ENCODE results near the gene LRFN4. TPM values are rescaled to one million over a fixed set of nuclear protein-coding genes. Genes with fewer than 3 reads are reported as not detected.

Gene LRFN4
- total and polyA plus RNA-seq, 4 donors: 4.6 to 34.4 (median 15.3) TPM

DNA sequence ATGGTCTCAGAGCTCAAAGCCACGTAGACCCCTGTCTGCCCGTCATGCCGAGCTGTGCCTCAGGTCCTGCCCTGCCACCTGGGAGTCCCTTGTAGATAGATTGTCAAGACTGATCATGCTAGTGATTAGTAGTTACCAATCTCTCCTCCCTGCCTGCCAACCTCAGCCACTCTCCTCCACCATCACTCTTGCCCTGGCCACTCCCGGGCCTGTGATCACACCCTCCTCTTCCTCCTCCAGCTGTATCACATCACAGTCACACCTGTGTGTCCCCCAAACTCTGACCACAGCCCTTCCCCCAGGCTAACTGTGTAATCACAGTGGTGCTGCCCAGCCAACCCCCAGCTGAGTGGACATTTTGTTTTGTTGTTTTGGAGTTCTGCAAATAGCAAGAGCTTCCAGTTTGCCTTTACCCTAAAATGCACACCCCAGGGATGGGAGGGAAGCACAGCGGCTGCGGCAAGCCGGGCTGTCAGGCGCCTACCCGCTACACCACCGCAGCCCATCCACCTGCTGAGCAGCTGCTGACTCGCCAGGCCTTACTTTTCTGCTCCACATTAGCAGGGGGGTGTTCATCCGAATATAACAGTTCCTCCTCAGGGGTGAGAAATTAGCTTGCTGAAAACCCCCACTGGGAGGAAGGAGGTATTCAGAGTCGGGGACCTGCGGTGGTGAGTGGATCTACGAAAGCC, 45.8 kb downstream of the LRFN4 start:
- no peaks in the 10 kb centered on the region for H3K9me3 ChIP-seq (ENCODE audit: control insufficient read depth in 4 of 4, insufficient read depth in 3 of 4, low read length in 3 of 4)
- ATAC-seq (ENCODE audit: insufficient read depth, low FRiP score) (no peak), DNase-seq (no peak)
- TF ChIP-seq, protein P1, sequence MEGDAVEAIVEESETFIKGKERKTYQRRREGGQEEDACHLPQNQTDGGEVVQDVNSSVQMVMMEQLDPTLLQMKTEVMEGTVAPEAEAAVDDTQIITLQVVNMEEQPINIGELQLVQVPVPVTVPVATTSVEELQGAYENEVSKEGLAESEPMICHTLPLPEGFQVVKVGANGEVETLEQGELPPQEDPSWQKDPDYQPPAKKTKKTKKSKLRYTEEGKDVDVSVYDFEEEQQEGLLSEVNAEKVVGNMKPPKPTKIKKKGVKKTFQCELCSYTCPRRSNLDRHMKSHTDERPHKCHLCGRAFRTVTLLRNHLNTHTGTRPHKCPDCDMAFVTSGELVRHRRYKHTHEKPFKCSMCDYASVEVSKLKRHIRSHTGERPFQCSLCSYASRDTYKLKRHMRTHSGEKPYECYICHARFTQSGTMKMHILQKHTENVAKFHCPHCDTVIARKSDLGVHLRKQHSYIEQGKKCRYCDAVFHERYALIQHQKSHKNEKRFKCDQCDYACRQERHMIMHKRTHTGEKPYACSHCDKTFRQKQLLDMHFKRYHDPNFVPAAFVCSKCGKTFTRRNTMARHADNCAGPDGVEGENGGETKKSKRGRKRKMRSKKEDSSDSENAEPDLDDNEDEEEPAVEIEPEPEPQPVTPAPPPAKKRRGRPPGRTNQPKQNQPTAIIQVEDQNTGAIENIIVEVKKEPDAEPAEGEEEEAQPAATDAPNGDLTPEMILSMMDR (IDR thresholded peaks at IDR 0.05; ENCODE audit: control extremely low read depth, extremely low read depth): no peak
- H3K4me3 ChIP-seq: no peak overlapping the region
- H3K36me3 ChIP-seq (ENCODE audit: control insufficient read depth in 4 of 4, insufficient read depth in 4 of 4, low read length in 4 of 4): no peaks in the 10 kb centered on the region
- peaks cover 0 to 10% (median 9%) of the 10 kb centered on the region in 5 donors for H3K4me1 ChIP-seq (ENCODE audit: control insufficient read depth in 5 of 5, insufficient read depth in 5 of 5, low read length in 5 of 5)
- H3K27ac ChIP-seq (ENCODE audit: low read depth in 1 of 2, low read length in 1 of 2): no peak overlapping the region
- 91 to 95% methylated on average over 15 of the region's 15 CpGs for WGBS, 2 donors
- no peak overlapping the region for H3K9ac ChIP-seq (ENCODE audit: insufficient read depth in 1 of 2, low read length in 2 of 2)
- H3K27me3 ChIP-seq (ENCODE audit: control insufficient read depth in 3 of 3, insufficient read depth in 3 of 3, low read length in 2 of 3): no peaks in the 10 kb centered on the region

DNA sequence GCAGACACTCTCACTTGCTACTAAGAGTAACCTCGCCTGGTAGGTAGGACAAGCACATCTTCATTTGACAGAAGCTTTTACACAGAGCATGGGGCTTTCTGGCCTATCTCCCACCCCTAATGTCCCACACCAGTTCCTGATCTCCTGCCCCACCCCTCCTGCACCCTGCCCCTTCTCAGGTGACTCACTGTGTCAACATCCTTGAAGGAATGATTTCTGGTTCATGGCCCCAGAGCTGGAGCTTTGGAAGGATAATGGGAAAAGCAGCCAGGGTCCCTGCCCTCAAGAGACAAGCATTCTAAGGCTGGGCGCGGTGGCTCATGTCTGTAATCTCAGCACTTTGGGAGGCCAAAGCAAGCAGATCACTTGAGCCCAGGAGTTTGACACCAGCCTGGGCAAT, 47.2 kb downstream of the LRFN4 start:
- no peak for ATAC-seq (ENCODE audit: insufficient read depth, low FRiP score)
- 93 to 97% methylated on average over 3 of the region's 3 CpGs for WGBS, 2 donors
- no peak for DNase-seq
- Histone ChIP-seq H3K4me3 (no peak overlapping the region), H3K27me3 (ENCODE audit: control insufficient read depth in 3 of 3, insufficient read depth in 3 of 3, low read length in 2 of 3) (no peaks in the 10 kb centered on the region), H3K4me1 (ENCODE audit: control insufficient read depth in 5 of 5, insufficient read depth in 5 of 5, low read length in 5 of 5) (peaks cover 0 to 10% (median 9%) of the 10 kb centered on the region in 5 donors), H3K9ac (ENCODE audit: insufficient read depth in 1 of 2, low read length in 2 of 2) (no peak overlapping the region), H3K27ac (ENCODE audit: low read depth in 1 of 2, low read length in 1 of 2) (no peak overlapping the region), H3K9me3 (ENCODE audit: control insufficient read depth in 4 of 4, insufficient read depth in 3 of 4, low read length in 3 of 4) (no peaks in the 10 kb centered on the region), H3K36me3 (ENCODE audit: control insufficient read depth in 4 of 4, insufficient read depth in 4 of 4, low read length in 4 of 4) (no peaks in the 10 kb centered on the region)
- TF ChIP-seq, protein P1 (IDR thresholded peaks at IDR 0.05; ENCODE audit: control extremely low read depth, extremely low read depth): no peak

DNA sequence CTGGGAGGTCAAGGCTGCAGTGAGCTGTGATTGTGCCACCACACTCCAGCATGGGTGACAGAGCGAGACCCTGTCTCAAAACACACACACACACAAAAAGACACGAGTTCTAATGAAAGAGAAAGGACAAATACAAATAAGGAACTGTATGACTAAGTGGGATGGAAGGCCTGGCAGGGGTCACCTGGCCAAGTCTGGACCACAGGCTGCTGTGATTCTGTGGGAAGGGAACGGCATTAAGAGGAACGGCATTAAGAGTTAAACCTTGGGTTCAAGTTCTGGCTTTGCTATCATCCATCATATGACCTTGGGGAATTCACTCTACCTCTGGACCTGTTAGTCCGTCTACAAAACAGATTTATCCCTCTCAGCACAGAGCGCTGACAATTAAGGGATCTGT, 47.7 kb downstream of the LRFN4 start:
- Histone ChIP-seq H3K36me3 (ENCODE audit: control insufficient read depth in 4 of 4, insufficient read depth in 4 of 4, low read length in 4 of 4) (no peaks in the 10 kb centered on the region), H3K9ac (ENCODE audit: insufficient read depth in 1 of 2, low read length in 2 of 2) (no peak overlapping the region), H3K4me1 (ENCODE audit: control insufficient read depth in 5 of 5, insufficient read depth in 5 of 5, low read length in 5 of 5) (peaks cover 0 to 10% (median 9%) of the 10 kb centered on the region in 5 donors), H3K27ac (ENCODE audit: low read depth in 1 of 2, low read length in 1 of 2) (no peak overlapping the region), H3K4me3 (no peak overlapping the region), H3K27me3 (ENCODE audit: control insufficient read depth in 3 of 3, insufficient read depth in 3 of 3, low read length in 2 of 3) (no peaks in the 10 kb centered on the region), H3K9me3 (ENCODE audit: control insufficient read depth in 4 of 4, insufficient read depth in 3 of 4, low read length in 3 of 4) (no peaks in the 10 kb centered on the region)
- 93 to 94% methylated on average over 6 of the region's 6 CpGs for WGBS, 2 donors
- ATAC-seq (ENCODE audit: insufficient read depth, low FRiP score) (no peak), DNase-seq (no peak)
- TF ChIP-seq, protein P1 (IDR thresholded peaks at IDR 0.05; ENCODE audit: control extremely low read depth, extremely low read depth): no peak

All from lung (tissue), 12 donors.